ENCODE data around the gene IL4R. TPM values are rescaled to one million over a fixed set of nuclear protein-coding genes. Genes with fewer than 3 reads are reported as not detected.

The IL4R gene
- total and polyA plus RNA-seq, 2 of the 13 experiments (the other 11 are each of a cell fraction or from before 2014, with no cell fraction given), result 15.9 to 49.6 TPM

DNA sequence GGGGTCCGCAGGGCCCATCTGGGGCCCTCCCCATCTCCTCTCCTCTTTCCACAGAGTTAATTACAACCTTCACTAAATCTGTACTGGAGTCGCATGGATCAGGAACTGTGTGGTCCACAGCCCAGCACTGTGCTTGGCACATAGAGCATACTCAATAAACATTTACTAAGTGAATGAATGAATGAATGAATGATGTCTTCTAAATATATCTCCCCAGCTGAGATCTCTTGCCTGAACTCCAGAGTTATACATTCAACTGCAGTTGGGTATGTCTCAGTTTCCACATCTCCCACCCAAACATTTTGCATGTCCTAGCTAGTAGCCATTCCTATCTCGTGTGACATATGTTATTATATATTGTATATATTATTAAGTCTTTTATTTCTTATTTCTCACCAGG, 59.5 kb downstream of the IL4R start:
- H3K4me3 ChIP-seq (replicated peaks in 1 of 3; ENCODE audit: insufficient read depth in 1 of 3, low read depth in 2 of 3, low read length in 3 of 3), result no peak overlapping the region
- H2AFZ ChIP-seq (ENCODE audit: low read length), result no peak overlapping the region
- no peaks in the 10 kb centered on the region for H3K36me3 ChIP-seq (replicated peaks in 1 of 2; ENCODE audit: control insufficient read depth in 1 of 2, insufficient read depth in 2 of 2, low read length in 2 of 2)
- no peak for ATAC-seq
- no peaks in the 10 kb centered on the region for H4K20me1 ChIP-seq (ENCODE audit: insufficient read depth, low read length)
- ChIA-PET CTCF (ENCODE audit: low intra/inter-chr PET ratio, low total read pairs) (no interaction called here), POLR2A (no interaction called here)
- H3K4me1 ChIP-seq (ENCODE audit: insufficient read depth, low read length), result peaks cover 26% of the 10 kb centered on the region
- no peak overlapping the region for H3K4me2 ChIP-seq (ENCODE audit: low read depth, low read length)
- intact Hi-C loops (cut with micrococcal nuclease; ENCODE audit: unreplicated experiment) (no loop called here), in situ Hi-C loops (cut with HindIII; ENCODE audit: extremely low pct_ligation_motif_present, low pct_unique_long_range_greater_than_20kb) (no loop called here)
- no peak for TF ChIP-seq ZNF160 (CRISPR knock-in tag; IDR thresholded peaks at IDR 0.05)
- no peak for TF ChIP-seq ZNF101 (CRISPR knock-in tag; IDR thresholded peaks at IDR 0.05; ENCODE audit: borderline replicate concordance, low read depth)
- no peak for TF ChIP-seq NFE2 (CRISPR knock-in tag; IDR thresholded peaks at IDR 0.05)
- H3K9ac ChIP-seq (ENCODE audit: insufficient read depth, low read depth, low read length), result no peak overlapping the region
- H3K9me3 ChIP-seq (ENCODE audit: low read length), result no peaks in the 10 kb centered on the region
- no peaks in the 10 kb centered on the region for H3K79me2 ChIP-seq (ENCODE audit: insufficient read depth, low read length)
- no peak for DNase-seq (ENCODE audit: low spot score)
- no peak for FAIRE-seq
- WGBS (ENCODE audit: low lambda C conversion rate), result 43% methylated on average over 3 of the region's 3 CpGs
- no peak overlapping the region for H3K27ac ChIP-seq (ENCODE audit: extremely low read length, insufficient read depth, low read length)
- H3K27me3 ChIP-seq (ENCODE audit: control insufficient read depth in 1 of 2, insufficient read depth in 2 of 2, low read length in 2 of 2), result no peaks in the 10 kb centered on the region; a peak in 1 of 5 replicates
- BruUV-seq (replicated peaks), result no TSS peak

GRCh38 chr16:27374221-27374803, 60.5 kb downstream of the IL4R start:
- Histone ChIP-seq H3K27me3 (ENCODE audit: control insufficient read depth in 1 of 2, insufficient read depth in 2 of 2, low read length in 2 of 2) (peaks cover 0 to 7% of the 10 kb centered on the region in 2 experiments; a peak in 1 of 5 replicates), H4K20me1 (ENCODE audit: insufficient read depth, low read length) (no peaks in the 10 kb centered on the region), H3K4me2 (ENCODE audit: low read depth, low read length) (peak overlapping the region; percentile 65), H2AFZ (ENCODE audit: low read length) (peak overlapping the region; percentile 51), H3K36me3 (replicated peaks in 1 of 2; ENCODE audit: control insufficient read depth in 1 of 2, insufficient read depth in 2 of 2, low read length in 2 of 2) (no peaks in the 10 kb centered on the region), H3K79me2 (ENCODE audit: insufficient read depth, low read length) (no peaks in the 10 kb centered on the region), H3K4me1 (ENCODE audit: insufficient read depth, low read length) (peaks cover 24% of the 10 kb centered on the region), H3K9ac (ENCODE audit: insufficient read depth, low read depth, low read length) (peak overlapping the region; percentile 5; the same call in 1 of the 2 replicates), H3K4me3 (replicated peaks in 1 of 3; ENCODE audit: insufficient read depth in 1 of 3, low read depth in 2 of 3, low read length in 3 of 3) (peak overlapping the region in 1 of 3 experiments; percentile 38; a peak in 1 of 6 replicates), H3K27ac (ENCODE audit: extremely low read length, insufficient read depth, low read length) (no peak overlapping the region), H3K9me3 (ENCODE audit: low read length) (no peaks in the 10 kb centered on the region)
- intact Hi-C loops (cut with micrococcal nuclease; ENCODE audit: unreplicated experiment), result loop anchor here (2.0 kb wide), 1 partner anchor 220 kb away; no protein-coding TSS in a partner anchor
- in situ Hi-C loops (cut with HindIII; ENCODE audit: extremely low pct_ligation_motif_present, low pct_unique_long_range_greater_than_20kb), result no loop called here
- DNase-seq (ENCODE audit: low spot score) (no peak), ATAC-seq (no peak), FAIRE-seq (no peak)
- TF ChIP-seq, protein P1, sequence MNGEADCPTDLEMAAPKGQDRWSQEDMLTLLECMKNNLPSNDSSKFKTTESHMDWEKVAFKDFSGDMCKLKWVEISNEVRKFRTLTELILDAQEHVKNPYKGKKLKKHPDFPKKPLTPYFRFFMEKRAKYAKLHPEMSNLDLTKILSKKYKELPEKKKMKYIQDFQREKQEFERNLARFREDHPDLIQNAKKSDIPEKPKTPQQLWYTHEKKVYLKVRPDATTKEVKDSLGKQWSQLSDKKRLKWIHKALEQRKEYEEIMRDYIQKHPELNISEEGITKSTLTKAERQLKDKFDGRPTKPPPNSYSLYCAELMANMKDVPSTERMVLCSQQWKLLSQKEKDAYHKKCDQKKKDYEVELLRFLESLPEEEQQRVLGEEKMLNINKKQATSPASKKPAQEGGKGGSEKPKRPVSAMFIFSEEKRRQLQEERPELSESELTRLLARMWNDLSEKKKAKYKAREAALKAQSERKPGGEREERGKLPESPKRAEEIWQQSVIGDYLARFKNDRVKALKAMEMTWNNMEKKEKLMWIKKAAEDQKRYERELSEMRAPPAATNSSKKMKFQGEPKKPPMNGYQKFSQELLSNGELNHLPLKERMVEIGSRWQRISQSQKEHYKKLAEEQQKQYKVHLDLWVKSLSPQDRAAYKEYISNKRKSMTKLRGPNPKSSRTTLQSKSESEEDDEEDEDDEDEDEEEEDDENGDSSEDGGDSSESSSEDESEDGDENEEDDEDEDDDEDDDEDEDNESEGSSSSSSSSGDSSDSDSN (CRISPR knock-in tag; IDR thresholded peaks at IDR 0.05), result no peak
- TF ChIP-seq KDM3A (CRISPR knock-in tag; IDR thresholded peaks at IDR 0.05; ENCODE audit: low read depth), result no peak
- 0 out of 2 replicates have a peak, but pooled peaks have one; percentile 5 for TF ChIP-seq ZNF788 (CRISPR knock-in tag; IDR thresholded peaks at IDR 0.05; ENCODE audit: borderline replicate concordance)
- 0 out of 2 replicates have a peak, but pooled peaks have one; percentile 22 for TF ChIP-seq HOXA9 (CRISPR knock-in tag; IDR thresholded peaks at IDR 0.05; ENCODE audit: borderline replicate concordance)
- peak; percentile 24 for TF ChIP-seq ZNF781 (CRISPR knock-in tag; IDR thresholded peaks at IDR 0.05; ENCODE audit: borderline replicate concordance, not compliant biosample characterization)
- ChIA-PET POLR2A (interaction anchor here (1.0 to 2.0 kb wide), 3 partner anchors 34 to 171 kb away, joined by 3 to 8 read pairs (median 5); partner anchors contain the start of gene KDM8), CTCF (ENCODE audit: low intra/inter-chr PET ratio, low total read pairs) (interaction anchor here (2.0 to 2.1 kb wide), 2 partner anchors 139 to 194 kb away, joined by 12 to 18 read pairs; no protein-coding TSS in a partner anchor)
- BruUV-seq (replicated peaks), result no TSS peak
- 48% methylated on average over 8 of the region's 8 CpGs for WGBS (ENCODE audit: low lambda C conversion rate)

Measured in HepG2 (cell line).